ENCODE measurements around the gene ARHGAP26.
"Not testable (repeated sequence)": the region's sequence is repeated elsewhere in the genome, so short reads cannot be mapped to it uniquely, and the experiment has no call there.

ARHGAP26 gene

GRCh38 chr5:142970440-142971030, 200.4 kb downstream of the ARHGAP26 start:
- peak; percentile 43 for DNase-seq

- peak; percentile 43 for DNase-seq
These were observed 201.3 kb downstream of the ARHGAP26 start for GRCh38 chr5:142971303-142972013.

GRCh38 chr5:142972064-142972570, 201.9 kb downstream of the ARHGAP26 start:
- DNase-seq: no peak

GRCh38 chr5:142973932-142974331, 203.8 kb downstream of the ARHGAP26 start:
- no peak for DNase-seq

- DNase-seq: peak; percentile 76
These were observed 204.2 kb downstream of the ARHGAP26 start for GRCh38 chr5:142974409-142974808.

GRCh38 chr5:142976861-142977260, 206.7 kb downstream of the ARHGAP26 start:
- DNase-seq: peak; percentile 70

GRCh38 chr5:142977363-142978051, 207.3 kb downstream of the ARHGAP26 start:
- peak; percentile 83 for DNase-seq

GRCh38 chr5:142978252-142978651, 208.1 kb downstream of the ARHGAP26 start:
- no peak for DNase-seq

- DNase-seq: peak; percentile 54
These were observed 208.5 kb downstream of the ARHGAP26 start for GRCh38 chr5:142978726-142979125.

- no peak for DNase-seq
These were observed 209.5 kb downstream of the ARHGAP26 start for GRCh38 chr5:142979636-142980035.

GRCh38 chr5:142981475-142981874, 211.3 kb downstream of the ARHGAP26 start:
- no peak for DNase-seq

- DNase-seq: no peak
These were observed 212.0 kb downstream of the ARHGAP26 start for GRCh38 chr5:142981886-142982820.

GRCh38 chr5:142982821-142983200, 212.6 kb downstream of the ARHGAP26 start:
- DNase-seq: no peak

- DNase-seq: no peak
These were observed 213.8 kb downstream of the ARHGAP26 start for GRCh38 chr5:142984011-142984410.

GRCh38 chr5:142984525-142984924, 214.3 kb downstream of the ARHGAP26 start:
- DNase-seq: no peak

- DNase-seq: not testable (repeated sequence)
These were observed 219.1 kb downstream of the ARHGAP26 start for GRCh38 chr5:142989270-142989669.

GRCh38 chr5:142990073-142990472, 219.9 kb downstream of the ARHGAP26 start:
- DNase-seq: not testable (repeated sequence)

- peak; percentile 53 for DNase-seq
These were observed 224.0 kb downstream of the ARHGAP26 start for GRCh38 chr5:142994218-142994617.

GRCh38 chr5:142995621-142996020, 225.4 kb downstream of the ARHGAP26 start:
- DNase-seq: not testable (repeated sequence)

GRCh38 chr5:142997591-142997990, 227.4 kb downstream of the ARHGAP26 start:
- DNase-seq: no peak

GRCh38 chr5:142998316-142999020, 228.3 kb downstream of the ARHGAP26 start:
- peak; percentile 17 for DNase-seq

- not testable (repeated sequence) for DNase-seq
These were observed 230.4 kb downstream of the ARHGAP26 start for GRCh38 chr5:143000551-143000950.

Data from suppressor macrophage treated with lipopolysaccharide for 4 hours (primary cell).